B cell (primary cell): ENCODE data around the gene PLD3.

Experiments
- CTCF ChIP-seq: fragments of 200-600 bp; IDR thresholded peaks from one replicate; pipeline ENCODE4 v1.8.0; 2022; ENCODE audit warnings: antibody characterized with exemption, mild to moderate bottlenecking
- EZH2 ChIP-seq: IDR thresholded peaks from 2 replicates; pipeline ENCODE4 v1.6.1; 2012; ENCODE audit warnings: borderline replicate concordance, low read depth, mild to moderate bottlenecking, moderate library complexity, low read length; ENCODE audit not compliant: insufficient read depth, poor library complexity, severe bottlenecking

GRCh38 chr19:40360020-40360707, 11.7 kb downstream of the PLD3 start:
- TF ChIP-seq CTCF (no peak), EZH2 (no peak)
